Stimulated activated CD8-positive, alpha-beta memory T cell treated with anti-CD3 and anti-CD28 coated beads, Interleukin-7, amount 100 ng/mL, for 48 hours (primary cell): ENCODE results near the gene GPX3.

Source experiments
- DNase-seq, 2 donors: peaks; one replicate each; pipeline ENCODE4 v3.0.0-alpha.2; 2020; ENCODE audit warnings: low read depth in 1 of 2; ENCODE audit errors: extremely low read depth in 1 of 2

GPX3 gene

DNA sequence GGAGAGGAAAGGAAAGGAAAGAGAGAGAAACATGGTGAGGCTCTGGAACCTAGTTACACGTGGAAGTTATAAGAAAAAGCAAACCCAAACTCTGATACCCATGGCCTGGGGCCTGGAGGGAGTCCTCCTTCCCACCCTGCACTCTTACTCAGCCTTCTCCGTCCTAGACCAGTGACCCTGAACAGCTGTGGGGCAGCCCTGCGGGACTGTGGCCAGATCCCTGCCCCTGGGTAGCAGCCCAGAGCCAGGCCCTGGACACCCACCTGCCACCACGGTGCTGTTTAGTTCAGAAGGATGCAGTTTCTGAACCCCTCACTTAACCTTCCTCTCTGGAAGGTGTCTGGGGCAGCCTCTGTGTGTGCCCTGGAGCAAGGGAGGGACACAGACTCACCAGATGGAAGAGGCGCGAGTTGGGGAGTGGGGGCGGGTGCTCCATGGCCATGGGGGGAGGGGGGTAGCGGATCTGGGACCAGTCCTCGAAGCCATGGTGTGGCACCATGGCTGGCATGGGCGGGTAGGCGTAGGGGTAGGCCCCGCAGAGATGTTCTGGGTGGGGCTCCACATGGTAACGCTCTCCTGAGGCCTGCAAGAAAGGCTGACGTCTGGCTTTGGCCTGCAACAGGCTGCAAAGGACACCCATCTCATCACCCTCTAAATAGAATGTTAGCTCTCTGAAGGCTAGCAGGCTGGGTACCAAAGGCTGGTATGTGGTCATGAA is 13.0 kb downstream of the GPX3 start:
- no peak for DNase-seq

- no peak for DNase-seq
These were observed 14.3 kb downstream of the GPX3 start for GRCh38 chr5:151034422-151035379.

DNA sequence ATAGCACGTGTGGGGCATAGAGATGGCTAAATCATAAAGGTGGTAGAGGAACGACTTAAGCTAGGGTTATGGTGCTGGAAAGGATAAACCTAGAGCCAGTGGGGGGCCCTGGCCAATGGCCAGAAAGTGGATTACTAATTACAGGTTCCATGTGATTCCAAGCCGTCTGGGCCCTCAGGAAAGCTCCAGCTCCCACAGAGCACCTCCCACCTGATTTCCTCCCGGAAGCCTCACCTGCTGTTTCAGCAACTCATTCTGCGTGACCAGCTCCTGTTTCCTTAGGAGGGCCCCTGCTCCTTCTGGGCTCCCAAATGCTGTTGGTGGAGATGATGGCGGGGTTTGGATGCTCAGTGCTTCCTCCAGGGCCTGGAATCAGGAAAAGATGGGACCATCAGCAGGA is 16.2 kb downstream of the GPX3 start:
- DNase-seq: no peak

GRCh38 chr5:151037561-151038411 is 17.4 kb downstream of the GPX3 start:
- DNase-seq: no peak

DNA sequence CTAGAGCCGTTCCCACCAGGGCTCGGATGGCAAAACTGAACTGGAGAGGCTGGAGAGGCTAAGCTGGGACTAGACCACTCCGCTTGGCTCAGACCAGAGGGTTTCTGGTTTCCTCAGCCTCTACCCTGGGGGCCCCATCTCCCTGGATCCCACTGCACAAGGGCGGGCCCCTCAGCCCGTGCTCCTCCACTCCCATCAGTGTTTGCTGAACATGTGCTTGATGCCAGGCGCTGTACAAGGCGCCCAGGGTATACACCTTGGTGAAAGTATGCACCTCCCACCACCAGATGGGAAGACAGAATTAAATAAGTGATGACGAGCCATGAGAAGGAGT is 18.0 kb downstream of the GPX3 start:
- DNase-seq: no peak

- DNase-seq: peak in 1 of 2 donors; percentile 29
These were observed 18.4 kb downstream of the GPX3 start for GRCh38 chr5:151038801-151039238.

GRCh38 chr5:151039665-151040064 is 19.3 kb downstream of the GPX3 start:
- DNase-seq: no peak

GRCh38 chr5:151040211-151040747 is 19.9 kb downstream of the GPX3 start:
- DNase-seq: no peak

DNA sequence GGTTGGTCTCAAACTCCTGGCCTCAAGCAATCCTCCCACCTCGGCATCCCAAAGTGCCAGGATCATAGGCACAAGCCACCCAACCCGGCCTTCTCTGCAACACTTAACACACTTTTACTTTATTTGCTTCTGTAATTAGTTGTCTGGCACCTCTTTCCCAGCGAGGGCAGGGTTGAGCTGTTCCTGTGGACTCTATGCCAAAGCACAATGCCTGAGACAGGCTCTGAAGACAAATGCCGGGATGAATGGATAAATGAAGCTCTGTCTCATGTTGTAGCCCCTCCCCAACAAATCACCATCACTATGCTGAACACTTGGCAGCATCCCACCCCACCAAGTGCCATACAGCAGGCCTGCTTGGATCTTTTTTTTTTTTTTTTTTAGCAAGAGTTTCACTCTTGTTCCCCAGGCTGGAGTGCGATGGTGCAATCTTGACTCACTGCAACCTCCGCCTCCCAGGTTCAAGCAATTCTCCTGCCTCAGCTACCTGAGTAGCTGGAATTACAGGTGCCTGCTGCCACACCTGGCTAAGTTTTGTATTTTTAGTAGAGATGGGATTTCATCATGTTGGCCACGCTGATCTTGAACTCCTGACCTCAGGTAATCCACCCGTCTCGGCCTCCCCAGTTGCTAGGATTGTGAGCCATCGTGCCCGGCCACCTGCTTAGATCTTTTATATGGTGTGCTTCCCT is 21.3 kb downstream of the GPX3 start:
- DNase-seq: no peak

DNA sequence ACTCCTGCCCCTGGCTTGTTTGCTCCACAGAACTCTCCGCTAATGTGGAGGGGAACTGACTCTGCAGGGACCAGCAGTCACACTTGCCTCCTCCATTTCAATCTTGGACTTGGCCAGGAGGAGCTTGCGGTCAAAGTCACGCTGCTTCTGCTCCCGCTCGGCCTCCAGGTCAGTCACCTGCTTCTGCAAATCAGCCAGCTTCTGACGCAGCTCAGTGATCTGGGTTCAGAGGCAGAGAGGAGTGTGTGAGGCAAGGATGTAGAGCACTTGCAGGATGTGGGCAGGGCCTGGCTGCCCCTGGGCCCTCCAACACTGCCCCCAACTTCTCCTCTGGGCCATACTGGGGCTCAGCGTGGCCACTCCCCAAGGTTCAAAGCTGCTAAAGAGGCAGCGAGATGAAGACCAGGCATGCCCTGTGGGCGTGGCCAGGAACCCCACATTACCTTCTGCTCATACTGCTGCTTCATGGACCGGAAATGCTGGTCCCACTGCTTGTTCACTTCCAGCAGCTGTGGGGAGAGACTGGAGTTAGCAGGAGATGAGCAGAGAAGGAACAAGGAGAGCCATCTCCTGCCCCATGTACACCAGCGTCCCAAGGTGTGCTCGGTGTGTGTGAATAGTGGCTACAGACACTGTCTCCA is 22.2 kb downstream of the GPX3 start:
- DNase-seq: no peak

GRCh38 chr5:151047814-151048425 is 27.5 kb downstream of the GPX3 start:
- no peak for DNase-seq

- DNase-seq: no peak
These were observed 28.1 kb downstream of the GPX3 start for GRCh38 chr5:151048526-151048925.

- peak; percentile 22 to 43 for DNase-seq
These were observed 30.9 kb downstream of the GPX3 start for GRCh38 chr5:151051066-151051930.

DNA sequence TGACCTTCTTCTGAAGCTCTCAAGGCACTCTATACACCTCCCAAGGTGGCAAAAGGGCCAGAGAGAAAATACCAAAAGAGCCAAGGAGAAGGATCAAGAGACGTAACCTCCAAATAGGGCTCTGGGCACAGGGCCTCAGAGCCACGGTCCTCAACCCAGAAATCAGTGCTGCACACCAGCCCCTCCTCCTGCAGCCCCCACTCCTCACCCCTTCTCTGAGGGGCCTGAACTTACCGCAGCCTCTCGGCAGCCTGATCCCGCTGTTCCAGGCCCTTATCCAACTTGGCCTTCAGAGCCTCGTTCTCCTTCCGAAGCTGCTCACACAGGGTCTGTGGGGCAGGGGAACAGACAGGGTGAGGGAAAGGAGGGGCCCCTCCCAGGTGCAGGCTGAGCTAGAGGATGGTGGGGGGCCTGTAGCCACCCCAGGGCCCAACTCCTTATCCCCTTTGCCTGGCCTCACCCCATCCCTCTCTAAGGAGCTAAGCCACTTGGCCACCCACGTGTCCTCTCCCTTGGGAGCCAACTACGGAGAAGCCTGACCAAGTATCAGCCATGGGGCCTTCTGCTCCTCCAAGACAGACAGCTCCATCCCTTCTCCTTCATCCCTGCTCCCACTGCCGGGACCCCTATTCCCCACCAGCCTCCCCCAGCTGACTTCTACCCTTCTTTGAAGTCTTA is 31.7 kb downstream of the GPX3 start:
- no peak for DNase-seq

GRCh38 chr5:151052836-151053235 is 32.4 kb downstream of the GPX3 start:
- no peak for DNase-seq

- no peak for DNase-seq
These were observed 33.5 kb downstream of the GPX3 start for GRCh38 chr5:151053796-151054462.

GRCh38 chr5:151054709-151055108 is 34.3 kb downstream of the GPX3 start:
- no peak for DNase-seq
